ENCODE results near the gene MRPS12. TPM values are rescaled to one million over a fixed set of nuclear protein-coding genes. Genes with fewer than 3 reads are reported as not detected.

MRPS12 gene
- total RNA-seq, 1 experiment from 2014 or later: 82.5 TPM

GRCh38 chr19:38928391-38929001 lies 2.2 kb upstream of the MRPS12 start:
- intact Hi-C loops (cut with micrococcal nuclease; ENCODE audit: unreplicated experiment): no loop called here
- Mint-ChIP-seq H3K4me3 (ENCODE audit: unreplicated experiment) (no peak overlapping the region), H3K27me3 (ENCODE audit: insufficient read depth, unreplicated experiment) (no peaks in the 10 kb centered on the region), H3K4me1 (ENCODE audit: low read depth, unreplicated experiment) (no peaks in the 10 kb centered on the region), H3K27ac (ENCODE audit: unreplicated experiment) (no peak overlapping the region), H3K36me3 (ENCODE audit: insufficient read depth, unreplicated experiment) (peaks cover 59% of the 10 kb centered on the region), H3K9me3 (ENCODE audit: unreplicated experiment) (peaks cover 5% of the 10 kb centered on the region)
- DNase-seq: no peak
- Histone ChIP-seq H3K4me3 (ENCODE audit: low read depth, low read length) (no peak overlapping the region), H3K36me3 (ENCODE audit: control insufficient read depth, insufficient read depth, low read length) (peaks cover 11% of the 10 kb centered on the region), H3K9me3 (0 out of 2 replicates have a peak, but pooled peaks cover 4% of the 10 kb centered on the region), H3K4me1 (0 out of 2 replicates have a peak, but pooled peaks cover 5% of the 10 kb centered on the region), H3K27me3 (replicated peaks; ENCODE audit: control insufficient read depth, insufficient read depth, low read length) (no peaks in the 10 kb centered on the region)
- CTCF ChIA-PET: interaction anchor here (0.7 to 0.8 kb wide), 2 partner anchors 277 to 567 kb away, joined by 3 to 10 read pairs; no protein-coding TSS in a partner anchor
- POLR2A ChIA-PET: interaction anchor here (0.5 to 1.0 kb wide), 2 partner anchors 79 to 233 kb away, joined by 3 to 5 read pairs; no protein-coding TSS in a partner anchor
- no TSS peak for BruUV-seq (replicated peaks)
- TF ChIP-seq, protein P1, sequence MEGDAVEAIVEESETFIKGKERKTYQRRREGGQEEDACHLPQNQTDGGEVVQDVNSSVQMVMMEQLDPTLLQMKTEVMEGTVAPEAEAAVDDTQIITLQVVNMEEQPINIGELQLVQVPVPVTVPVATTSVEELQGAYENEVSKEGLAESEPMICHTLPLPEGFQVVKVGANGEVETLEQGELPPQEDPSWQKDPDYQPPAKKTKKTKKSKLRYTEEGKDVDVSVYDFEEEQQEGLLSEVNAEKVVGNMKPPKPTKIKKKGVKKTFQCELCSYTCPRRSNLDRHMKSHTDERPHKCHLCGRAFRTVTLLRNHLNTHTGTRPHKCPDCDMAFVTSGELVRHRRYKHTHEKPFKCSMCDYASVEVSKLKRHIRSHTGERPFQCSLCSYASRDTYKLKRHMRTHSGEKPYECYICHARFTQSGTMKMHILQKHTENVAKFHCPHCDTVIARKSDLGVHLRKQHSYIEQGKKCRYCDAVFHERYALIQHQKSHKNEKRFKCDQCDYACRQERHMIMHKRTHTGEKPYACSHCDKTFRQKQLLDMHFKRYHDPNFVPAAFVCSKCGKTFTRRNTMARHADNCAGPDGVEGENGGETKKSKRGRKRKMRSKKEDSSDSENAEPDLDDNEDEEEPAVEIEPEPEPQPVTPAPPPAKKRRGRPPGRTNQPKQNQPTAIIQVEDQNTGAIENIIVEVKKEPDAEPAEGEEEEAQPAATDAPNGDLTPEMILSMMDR (IDR thresholded peaks at IDR 0.05; ENCODE audit: insufficient read depth in 1 of 2, low read depth in 1 of 2, low read length in 1 of 2, severe bottlenecking in 1 of 2, unreplicated experiment in 1 of 2): no peak

DNA sequence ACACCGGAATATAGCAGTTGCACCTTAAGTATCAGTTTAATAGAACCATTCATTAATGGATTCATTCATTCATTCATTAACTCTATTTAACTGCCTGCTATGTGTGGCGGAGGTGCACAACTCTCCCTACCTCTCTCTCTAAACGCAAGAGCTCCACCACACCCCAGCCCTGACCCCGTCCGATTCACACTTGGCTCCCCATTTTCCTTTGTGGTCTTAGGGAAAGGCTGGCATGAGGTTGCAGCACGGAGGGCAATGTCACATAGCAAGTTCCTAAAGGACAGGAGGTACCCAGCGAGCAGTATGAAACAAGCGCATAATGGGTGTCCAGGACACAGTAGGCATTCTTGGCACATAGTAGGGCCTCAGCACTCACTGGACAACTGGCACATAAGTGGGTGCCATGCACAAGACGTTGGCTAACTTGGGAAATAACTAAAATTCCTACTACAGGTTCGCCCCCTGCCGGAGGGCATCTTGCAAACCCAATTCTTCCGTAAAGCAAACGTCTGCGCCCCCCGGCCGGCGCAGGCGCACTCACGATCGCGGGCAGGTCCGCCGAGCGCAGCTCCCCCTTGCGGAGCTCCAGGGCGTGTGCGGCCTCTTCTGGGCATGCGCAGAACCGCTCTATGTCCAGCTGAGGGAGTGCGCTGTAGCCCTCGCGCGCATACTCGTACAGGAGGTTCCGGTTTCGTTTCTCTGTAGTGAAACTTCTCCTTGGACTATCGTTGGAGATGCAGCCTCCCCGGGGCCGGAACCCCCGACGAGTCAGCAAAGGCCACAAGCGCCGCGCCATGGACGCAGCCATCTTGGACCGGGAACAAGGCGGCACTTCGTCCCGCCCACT lies 592 bp upstream of the MRPS12 start, which contains the start of gene SARS2:
Gene SARS2, minus strand, starts transcription at position 835 of the 847 bp plus-strand sequence. Its CDS starts 27 bp downstream, at position 808.
- BruUV-seq (replicated peaks): no TSS peak
- Mint-ChIP-seq H3K4me1 (ENCODE audit: low read depth, unreplicated experiment) (no peaks in the 10 kb centered on the region), H3K9me3 (ENCODE audit: unreplicated experiment) (peaks cover 10% of the 10 kb centered on the region), H3K27me3 (ENCODE audit: insufficient read depth, unreplicated experiment) (no peaks in the 10 kb centered on the region), H3K4me3 (ENCODE audit: unreplicated experiment) (peak within 1 kb of the TSS; percentile 77), H3K27ac (ENCODE audit: unreplicated experiment) (peak within 1 kb of the TSS; percentile 99), H3K36me3 (ENCODE audit: insufficient read depth, unreplicated experiment) (peaks cover 74% of the 10 kb centered on the region)
- DNase-seq: peak; percentile 95
- Histone ChIP-seq H3K36me3 (ENCODE audit: control insufficient read depth, insufficient read depth, low read length) (peaks cover 11% of the 10 kb centered on the region), H3K4me3 (ENCODE audit: low read depth, low read length) (peak within 1 kb of the TSS; percentile 85), H3K9me3 (peaks cover 17% of the 10 kb centered on the region), H3K27me3 (replicated peaks; ENCODE audit: control insufficient read depth, insufficient read depth, low read length) (no peaks in the 10 kb centered on the region), H3K4me1 (0 out of 2 replicates have a peak, but pooled peaks cover 5% of the 10 kb centered on the region)
- TF ChIP-seq, protein P1 (IDR thresholded peaks at IDR 0.05; ENCODE audit: insufficient read depth in 1 of 2, low read depth in 1 of 2, low read length in 1 of 2, severe bottlenecking in 1 of 2, unreplicated experiment in 1 of 2): peak; percentile 98 to 99
- intact Hi-C loops (cut with micrococcal nuclease; ENCODE audit: unreplicated experiment): loop anchor here (1.0 to 2.0 kb wide), 5 partner anchors 22 to 193 kb away; partner anchors contain the start of genes ECH1, NFKBIB and SIRT2
- ChIA-PET POLR2A (interaction anchor here (0.5 to 1.7 kb wide), 24 partner anchors 10 to 527 kb away, joined by 3 to 21 read pairs (median 5); partner anchors contain the start of genes ACTN4, ECH1, FAM98C and NFKBIB), CTCF (interaction anchor here (0.5 to 3.2 kb wide), 34 partner anchors 10 to 527 kb away, joined by 3 to 24 read pairs (median 5); partner anchors contain the start of genes ECH1, EIF3K, FAM98C and FBXO17)

DNA sequence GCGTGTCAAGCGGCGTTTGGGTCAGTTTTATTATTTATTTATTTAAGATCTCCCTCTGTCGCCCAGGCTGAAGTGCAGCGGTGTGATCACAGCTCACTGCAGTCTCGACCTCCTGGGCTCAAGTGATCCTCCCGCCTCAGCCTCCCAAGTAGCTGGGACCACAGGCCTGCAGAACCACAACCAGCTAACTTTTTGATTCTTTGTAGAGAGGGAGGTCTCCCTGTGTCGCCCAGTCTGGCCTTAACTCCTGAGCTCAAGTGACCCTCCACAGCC lies 713 bp downstream of the MRPS12 start:
- H3K4me1 ChIP-seq: 0 out of 2 replicates have a peak, but pooled peaks cover 5% of the 10 kb centered on the region
- ChIA-PET CTCF (interaction anchor here (0.6 to 3.2 kb wide), 6 partner anchors 13 to 142 kb away, joined by 3 to 24 read pairs (median 7); partner anchors contain the start of genes NFKBIB and SIRT2), POLR2A (interaction anchor here (1.1 to 1.7 kb wide), 2 partner anchors 84 to 100 kb away, joined by 3 to 10 read pairs; no protein-coding TSS in a partner anchor)
- no peak for DNase-seq
- H3K4me3 ChIP-seq (ENCODE audit: low read depth, low read length): peak overlapping the region; percentile 85
- BruUV-seq (replicated peaks): no TSS peak
- no peaks in the 10 kb centered on the region for H3K4me1 Mint-ChIP-seq (ENCODE audit: low read depth, unreplicated experiment)
- peaks cover 10% of the 10 kb centered on the region for H3K9me3 Mint-ChIP-seq (ENCODE audit: unreplicated experiment)
- intact Hi-C loops (cut with micrococcal nuclease; ENCODE audit: unreplicated experiment): loop anchor here (2.0 kb wide), 1 partner anchor 101 kb away; the partner anchor contains the start of gene ECH1
- H3K36me3 ChIP-seq (ENCODE audit: control insufficient read depth, insufficient read depth, low read length): peaks cover 7% of the 10 kb centered on the region
- no peaks in the 10 kb centered on the region for H3K27me3 ChIP-seq (replicated peaks; ENCODE audit: control insufficient read depth, insufficient read depth, low read length)
- no peaks in the 10 kb centered on the region for H3K27me3 Mint-ChIP-seq (ENCODE audit: insufficient read depth, unreplicated experiment)
- H3K27ac Mint-ChIP-seq (ENCODE audit: unreplicated experiment): peak overlapping the region; percentile 99
- H3K36me3 Mint-ChIP-seq (ENCODE audit: insufficient read depth, unreplicated experiment): peaks cover 69% of the 10 kb centered on the region
- H3K9me3 ChIP-seq: peaks cover 24% of the 10 kb centered on the region
- H3K4me3 Mint-ChIP-seq (ENCODE audit: unreplicated experiment): peak overlapping the region; percentile 77
- TF ChIP-seq, protein P1 (IDR thresholded peaks at IDR 0.05; ENCODE audit: insufficient read depth in 1 of 2, low read depth in 1 of 2, low read length in 1 of 2, severe bottlenecking in 1 of 2, unreplicated experiment in 1 of 2): no peak

Measured in Caco-2 (cell line).